ENCODE results near the gene ZG16B. TPM values are rescaled to one million over a fixed set of nuclear protein-coding genes. Genes with fewer than 3 reads are reported as not detected.

The ZG16B gene
- total and polyA plus RNA-seq, 8 donors = 0.27 to 1.4 (median 0.63) TPM

DNA sequence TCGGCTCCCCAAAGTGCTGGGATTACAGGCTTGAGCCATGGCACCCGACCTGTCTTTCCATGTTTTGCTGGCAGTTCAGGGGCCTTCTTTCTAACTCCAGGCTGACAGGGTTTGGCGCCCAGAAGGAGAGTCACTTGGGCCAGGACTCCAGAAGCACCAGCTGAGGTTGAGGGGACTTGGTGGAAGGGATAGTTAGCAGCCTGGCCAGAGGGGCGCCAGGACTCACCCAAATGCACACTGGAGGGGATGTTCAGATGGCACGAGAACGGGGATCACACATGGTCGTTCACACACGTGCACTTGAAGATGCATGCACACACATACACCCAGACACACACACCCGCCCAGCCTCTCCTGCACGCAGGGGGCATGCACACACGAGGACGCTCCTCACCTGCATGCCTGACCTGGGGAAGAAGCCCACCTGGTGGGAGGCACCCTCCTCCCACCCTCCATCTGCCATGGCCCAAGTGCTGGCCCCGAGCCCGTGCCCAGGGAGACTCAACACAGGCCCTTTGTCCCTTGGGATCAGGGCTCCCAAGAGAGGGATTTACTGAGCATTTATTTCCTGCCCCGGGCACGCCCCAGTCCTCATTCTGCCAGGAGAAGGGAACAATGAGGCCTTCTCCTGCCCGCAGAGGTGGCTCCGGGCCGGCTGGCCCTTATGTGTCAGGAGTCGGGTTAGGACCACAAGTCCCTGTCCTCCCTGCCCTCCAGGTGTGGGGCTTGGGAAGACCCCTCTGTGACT, 15.4 kb upstream of the ZG16B start:
- TF ChIP-seq, protein P1, sequence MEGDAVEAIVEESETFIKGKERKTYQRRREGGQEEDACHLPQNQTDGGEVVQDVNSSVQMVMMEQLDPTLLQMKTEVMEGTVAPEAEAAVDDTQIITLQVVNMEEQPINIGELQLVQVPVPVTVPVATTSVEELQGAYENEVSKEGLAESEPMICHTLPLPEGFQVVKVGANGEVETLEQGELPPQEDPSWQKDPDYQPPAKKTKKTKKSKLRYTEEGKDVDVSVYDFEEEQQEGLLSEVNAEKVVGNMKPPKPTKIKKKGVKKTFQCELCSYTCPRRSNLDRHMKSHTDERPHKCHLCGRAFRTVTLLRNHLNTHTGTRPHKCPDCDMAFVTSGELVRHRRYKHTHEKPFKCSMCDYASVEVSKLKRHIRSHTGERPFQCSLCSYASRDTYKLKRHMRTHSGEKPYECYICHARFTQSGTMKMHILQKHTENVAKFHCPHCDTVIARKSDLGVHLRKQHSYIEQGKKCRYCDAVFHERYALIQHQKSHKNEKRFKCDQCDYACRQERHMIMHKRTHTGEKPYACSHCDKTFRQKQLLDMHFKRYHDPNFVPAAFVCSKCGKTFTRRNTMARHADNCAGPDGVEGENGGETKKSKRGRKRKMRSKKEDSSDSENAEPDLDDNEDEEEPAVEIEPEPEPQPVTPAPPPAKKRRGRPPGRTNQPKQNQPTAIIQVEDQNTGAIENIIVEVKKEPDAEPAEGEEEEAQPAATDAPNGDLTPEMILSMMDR (IDR thresholded peaks at IDR 0.05) = no peak
- ATAC-seq (no peak), DNase-seq (no peak)
- Histone ChIP-seq H3K36me3 (no peaks in the 10 kb centered on the region), H3K27ac (no peak overlapping the region), H3K27me3 (peaks cover 0 to 75% of the 10 kb centered on the region in 2 donors), H3K4me3 (no peak overlapping the region), H3K9me3 (no peaks in the 10 kb centered on the region), H3K4me1 (no peaks in the 10 kb centered on the region)
- intact Hi-C loops (cut with DNase I) = no loop called here

DNA sequence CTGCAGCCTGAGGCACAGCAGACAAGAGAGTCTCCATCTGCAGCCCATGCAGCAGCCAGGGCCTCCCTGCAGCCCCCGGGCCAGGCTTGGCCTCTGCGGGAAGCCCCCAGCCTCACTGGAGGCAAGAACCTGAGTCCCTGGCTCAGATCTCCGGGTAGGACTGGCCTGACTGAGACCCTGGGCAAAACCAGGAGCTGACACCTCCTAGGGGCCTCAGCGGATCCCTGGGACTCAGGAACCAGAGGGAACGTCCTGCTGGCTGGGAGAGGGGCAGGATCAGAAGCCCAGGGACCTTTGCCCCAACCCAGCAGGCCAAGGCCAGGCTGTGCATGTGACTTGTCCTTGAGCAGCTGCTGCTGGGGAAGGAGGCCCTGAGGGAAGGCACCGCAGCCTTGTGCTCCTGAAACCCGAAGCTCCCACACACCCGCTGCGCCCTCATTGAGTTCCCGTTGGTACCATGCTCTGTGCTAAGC, 14.8 kb upstream of the ZG16B start:
- no peak for DNase-seq
- Histone ChIP-seq H3K36me3 (no peaks in the 10 kb centered on the region), H3K9me3 (no peaks in the 10 kb centered on the region), H3K4me1 (no peaks in the 10 kb centered on the region), H3K27me3 (peaks cover 0 to 81% of the 10 kb centered on the region in 2 donors), H3K27ac (no peak overlapping the region), H3K4me3 (no peak overlapping the region)
- TF ChIP-seq, protein P1 (IDR thresholded peaks at IDR 0.05) = no peak
- no peak for ATAC-seq
- intact Hi-C loops (cut with DNase I) = no loop called here

DNA sequence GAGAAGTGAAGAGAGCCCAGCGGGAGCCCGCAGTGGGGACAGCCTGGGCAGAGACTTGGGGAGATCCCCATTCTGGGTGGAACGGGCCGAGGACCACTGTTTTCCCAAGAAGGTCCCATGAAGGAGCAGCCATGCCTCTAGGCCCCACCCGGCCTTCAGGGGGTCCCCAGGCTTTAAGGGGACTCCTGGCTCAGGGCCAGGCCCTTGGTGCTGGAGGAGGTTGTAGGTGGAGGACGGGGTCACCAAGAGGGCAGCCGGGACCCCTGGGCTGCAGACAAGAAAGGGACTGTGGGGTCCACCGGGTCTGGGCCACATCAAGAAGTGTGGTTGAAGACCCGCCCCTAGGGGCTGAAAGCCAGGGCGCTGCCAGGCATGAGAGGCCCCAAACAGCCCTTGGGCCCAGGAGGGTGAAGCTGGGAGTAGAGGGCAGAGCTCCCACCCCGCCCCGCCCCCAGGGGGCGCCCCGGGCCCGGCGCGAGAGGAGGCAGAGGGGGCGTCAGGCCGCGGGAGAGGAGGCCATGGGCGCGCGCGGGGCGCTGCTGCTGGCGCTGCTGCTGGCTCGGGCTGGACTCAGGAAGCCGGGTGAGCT, 13.3 kb upstream of the ZG16B start, which contains the start of gene PRSS21:
Gene PRSS21 (plus strand): TSS at position 487 of the 589 bp plus-strand sequence. CDS start 32 bp downstream, at position 519.
- peaks cover 0 to 75% of the 10 kb centered on the region in 2 donors for H3K27me3 ChIP-seq
- TF ChIP-seq, protein P1 (IDR thresholded peaks at IDR 0.05) = no peak
- DNase-seq = no peak
- no peak within 1 kb of the TSS for H3K4me3 ChIP-seq
- H3K4me1 ChIP-seq = no peaks in the 10 kb centered on the region
- no peak within 1 kb of the TSS for H3K27ac ChIP-seq
- H3K36me3 ChIP-seq = no peaks in the 10 kb centered on the region
- intact Hi-C loops (cut with DNase I) = no loop called here
- peak; percentile 20 for ATAC-seq
- no peaks in the 10 kb centered on the region for H3K9me3 ChIP-seq

DNA sequence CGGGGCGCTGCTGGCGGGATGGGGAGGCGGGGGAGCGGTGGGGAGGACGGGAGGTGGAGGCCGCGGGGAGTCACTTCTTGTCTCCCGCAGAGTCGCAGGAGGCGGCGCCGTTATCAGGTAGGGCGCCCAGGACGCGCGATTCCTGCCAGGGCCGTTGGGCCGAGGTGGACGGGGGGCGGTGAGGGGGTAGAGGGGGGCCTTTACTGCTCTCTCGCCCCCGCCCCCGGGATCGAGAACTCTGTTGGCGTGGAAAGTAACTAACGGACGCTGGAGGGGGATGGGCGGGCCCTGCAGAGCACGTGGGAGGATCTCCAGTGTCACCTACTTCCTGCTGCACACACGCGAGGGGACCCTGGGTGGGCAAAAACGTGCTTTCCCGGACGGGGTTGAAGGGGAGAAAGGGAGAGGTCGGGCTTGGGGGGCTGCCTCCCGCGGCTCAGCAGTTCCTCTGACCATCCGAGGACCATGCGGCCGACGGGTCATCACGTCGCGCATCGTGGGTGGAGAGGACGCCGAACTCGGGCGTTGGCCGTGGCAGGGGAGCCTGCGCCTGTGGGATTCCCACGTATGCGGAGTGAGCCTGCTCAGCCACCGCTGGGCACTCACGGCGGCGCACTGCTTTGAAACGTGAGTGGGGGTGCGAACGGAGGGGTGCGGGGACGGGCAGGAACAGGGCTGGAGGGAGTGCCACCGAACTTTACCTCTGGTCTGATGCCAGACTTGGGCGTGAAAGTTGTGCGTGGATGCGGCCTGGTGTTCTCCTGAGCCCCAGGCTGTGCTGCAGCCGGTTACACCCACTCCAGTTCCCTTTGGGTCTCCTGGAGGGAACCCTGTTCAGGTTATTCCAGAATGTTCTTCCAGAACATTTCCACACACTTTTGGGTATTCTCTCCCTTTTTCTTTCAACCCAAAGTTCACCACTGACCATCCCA, 12.5 kb upstream of the ZG16B start:
- peak in 1 of 4 donors; percentile 58 for DNase-seq
- Histone ChIP-seq H3K27ac (no peak overlapping the region), H3K9me3 (no peaks in the 10 kb centered on the region), H3K27me3 (peaks cover 0 to 69% of the 10 kb centered on the region in 2 donors), H3K36me3 (no peaks in the 10 kb centered on the region), H3K4me1 (no peaks in the 10 kb centered on the region), H3K4me3 (no peak overlapping the region)
- ATAC-seq = no peak
- intact Hi-C loops (cut with DNase I) = no loop called here
- TF ChIP-seq, protein P1 (IDR thresholded peaks at IDR 0.05) = no peak
